GM18907 (cell line): ENCODE data around the gene A2M.

Experiments
- ATAC-seq: cut with Tn5 transposase; IDR thresholded peaks from one replicate; pipeline ENCODE4 v1.9.1; 2021; ENCODE audit warnings: mild to moderate bottlenecking, moderate library complexity; ENCODE audit not compliant: unreplicated experiment

Gene A2M

GRCh38 chr12:9040484-9041186 lies 75.1 kb downstream of the A2M start:
- no peak for ATAC-seq

DNA sequence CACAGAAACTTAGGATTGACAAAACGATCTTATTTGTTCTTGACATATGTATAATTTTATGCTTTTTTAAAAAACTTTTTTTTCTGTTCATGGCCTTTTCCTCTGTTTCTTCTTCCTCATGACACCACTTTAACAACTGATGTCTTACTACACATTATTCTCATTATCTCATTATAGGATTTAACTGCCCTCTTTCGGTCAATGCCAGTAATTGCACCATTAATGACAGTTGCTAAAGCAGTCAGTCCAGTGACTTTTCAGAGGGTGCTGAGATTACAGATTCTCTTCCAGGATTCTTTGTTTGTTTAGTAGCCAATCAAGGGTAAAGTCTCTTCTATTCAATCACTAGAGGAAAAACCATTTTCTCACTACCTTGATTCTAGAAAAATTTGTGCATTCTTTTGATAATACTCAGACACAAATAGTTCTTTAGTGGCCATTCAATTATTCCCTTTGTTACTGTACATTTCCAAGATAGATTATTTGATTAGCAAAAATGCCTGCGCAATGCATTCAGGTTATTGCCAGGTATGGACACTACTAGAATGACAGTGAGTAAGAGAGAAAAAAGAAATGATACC lies 76.2 kb downstream of the A2M start:
- ATAC-seq = no peak

- no peak for ATAC-seq
Observed at GRCh38 chr12:9037431-9037830, 78.3 kb downstream of the A2M start.

GRCh38 chr12:9036227-9036626 lies 79.5 kb downstream of the A2M start:
- no peak for ATAC-seq

- no peak for ATAC-seq
Observed at GRCh38 chr12:9034095-9034494, 81.6 kb downstream of the A2M start.

GRCh38 chr12:9033265-9033887 lies 82.3 kb downstream of the A2M start:
- no peak for ATAC-seq

DNA sequence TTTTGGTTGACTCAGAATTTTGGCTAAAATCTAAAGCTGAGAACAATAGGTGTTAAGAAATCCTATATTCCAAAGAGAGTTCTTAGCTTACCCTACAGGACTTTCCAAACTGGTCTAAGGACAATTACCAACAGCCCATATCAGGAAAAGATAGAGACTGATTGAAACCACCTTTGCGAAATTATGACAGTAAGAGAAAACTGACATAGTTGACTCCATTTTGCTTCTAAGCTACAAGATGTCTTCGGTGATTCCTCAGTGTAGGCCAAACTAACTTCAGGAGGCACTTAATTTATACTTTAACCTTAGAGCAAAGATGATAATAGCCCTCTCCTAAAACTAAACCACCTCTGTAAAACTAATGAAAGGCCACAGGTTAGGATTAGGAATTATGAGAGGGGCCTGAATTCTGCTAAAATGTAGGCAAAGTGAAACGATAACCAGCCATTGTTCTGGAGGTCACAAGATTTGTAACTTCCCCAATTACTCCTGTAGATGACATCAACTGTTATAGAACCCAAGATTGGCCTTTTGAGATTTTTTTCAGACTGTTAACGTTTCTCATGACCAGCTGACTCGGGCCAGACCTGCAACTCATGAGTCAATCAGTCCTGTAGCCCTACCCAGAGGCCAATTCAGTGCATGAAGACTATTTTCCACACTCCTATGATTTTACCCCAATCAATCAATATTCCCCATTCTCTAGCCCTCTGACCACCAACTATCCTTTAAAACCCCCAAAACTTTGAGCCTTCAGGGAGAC lies 83.3 kb downstream of the A2M start:
- ATAC-seq = no peak

- ATAC-seq = no peak
Observed at GRCh38 chr12:9030776-9031175, 84.9 kb downstream of the A2M start.

DNA sequence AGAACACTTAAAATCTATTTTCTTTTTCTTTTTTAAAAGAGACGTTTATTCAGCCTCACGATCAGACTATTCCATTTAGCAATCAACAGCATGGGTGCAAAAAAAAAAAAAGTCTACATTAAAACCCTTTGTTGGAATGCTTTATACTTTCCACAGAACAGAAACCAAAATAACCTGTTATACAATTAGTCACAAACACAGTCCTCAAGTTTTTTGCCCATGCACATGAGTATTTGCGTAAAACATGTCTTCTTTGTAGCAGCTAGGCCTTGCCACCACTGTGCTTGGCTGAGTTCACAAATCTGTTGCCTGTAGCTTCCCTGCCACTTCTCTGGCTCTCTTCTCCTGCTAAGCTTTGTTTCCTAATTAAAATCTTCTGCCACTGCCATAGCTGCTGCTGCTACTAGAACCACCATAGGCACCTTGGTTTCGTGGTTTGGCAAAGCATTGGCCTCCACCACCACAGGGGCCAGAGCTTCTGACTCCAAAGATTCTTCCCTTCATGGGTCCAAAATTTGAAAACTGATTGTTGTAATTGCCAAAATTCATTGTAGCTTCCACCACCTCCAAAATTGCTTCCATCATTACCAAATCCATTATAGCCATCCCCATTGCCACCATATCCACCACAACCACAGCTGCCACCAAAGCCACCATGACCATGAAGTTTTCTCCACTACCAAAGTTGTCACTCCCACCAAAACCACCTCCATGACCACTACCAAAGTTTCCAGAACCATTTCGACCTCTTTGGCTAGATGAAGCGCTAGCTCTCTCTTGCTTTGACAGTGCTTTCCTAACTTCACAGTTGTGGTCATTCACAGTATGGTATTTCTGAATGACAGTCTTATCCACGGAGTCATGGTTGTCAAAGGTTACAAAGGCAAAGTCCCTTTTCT lies 88.3 kb downstream of the A2M start:
- ATAC-seq = no peak

DNA sequence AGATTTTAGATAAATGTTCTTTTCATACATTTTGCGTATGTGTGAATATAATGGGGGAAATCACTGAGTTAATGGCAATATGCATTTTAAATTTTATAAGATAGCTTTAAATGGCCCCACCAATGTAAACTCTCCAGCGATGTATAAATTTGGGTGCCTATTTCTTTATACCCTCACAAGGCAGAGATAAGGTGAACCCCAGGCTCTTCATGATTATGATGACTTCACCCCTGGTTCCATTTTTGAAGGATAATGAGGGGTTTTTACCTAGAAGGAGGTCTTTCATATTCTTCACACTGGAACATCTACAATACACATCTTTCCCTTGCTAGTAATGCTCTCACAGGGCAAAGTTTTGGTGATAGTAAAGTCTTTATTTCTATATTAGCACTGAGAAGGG lies 91.2 kb downstream of the A2M start:
- no peak for ATAC-seq

DNA sequence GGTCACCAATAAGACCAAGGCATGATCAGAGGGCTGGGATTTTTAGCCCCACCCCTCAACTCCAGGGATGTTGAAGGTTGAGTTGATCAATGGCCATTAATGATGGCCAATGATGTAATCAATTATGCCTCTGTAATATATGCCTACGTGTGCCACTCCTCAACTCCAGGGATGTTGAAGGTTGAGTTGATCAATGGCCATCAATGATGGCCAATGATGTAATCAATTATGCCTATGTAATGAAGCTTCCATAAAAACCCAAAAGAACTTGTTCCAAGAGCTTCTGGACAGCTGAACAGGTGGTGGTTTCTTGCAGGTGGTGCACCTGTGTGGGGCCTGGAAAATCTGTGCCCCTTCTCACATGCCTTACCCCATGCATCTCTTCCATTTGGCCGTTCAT lies 93.1 kb downstream of the A2M start:
- no peak for ATAC-seq
